ENCODE measurements around the gene TOP1. TPM values are rescaled to one million over a fixed set of nuclear protein-coding genes. Genes with fewer than 3 reads are reported as not detected.
A peak's percentile ranks its signal among the peaks of the same experiment; 100 is the strongest.
"Not testable (repeated sequence)": the region's sequence is repeated elsewhere in the genome, so short reads cannot be mapped to it uniquely, and the experiment has no call there.

Gene TOP1
- total and polyA plus RNA-seq, 3 experiments from 2014 or later, result 15.0 to 103 (median 98.5) TPM

GRCh38 chr20:41108531-41108930 lies 79.9 kb downstream of the TOP1 start:
- peaks cover 54% of the 10 kb centered on the region for H3K36me3 ChIP-seq (ENCODE audit: insufficient read depth, low read length)
- no peaks in the 10 kb centered on the region for H3K4me1 Mint-ChIP-seq
- no peaks in the 10 kb centered on the region for H3K27me3 ChIP-seq (ENCODE audit: insufficient read depth, low read length, poor library complexity, severe bottlenecking)
- H3K9me3 ChIP-seq (ENCODE audit: low read length), result no peaks in the 10 kb centered on the region
- no peaks in the 10 kb centered on the region for H3K9me3 Mint-ChIP-seq
- peaks cover 0 to 78% (median 13%) of the 10 kb centered on the region in 3 donors for H3K36me3 Mint-ChIP-seq
- H3K4me3 Mint-ChIP-seq, result no peak overlapping the region
- peak overlapping the region in 1 of 8 donors; percentile 58 for H3K27ac Mint-ChIP-seq
- H3K27me3 Mint-ChIP-seq, result no peaks in the 10 kb centered on the region
- POLR2A ChIA-PET, result interaction anchor here (1.1 kb wide), 1 partner anchor 9 kb away, joined by 3 read pairs; no protein-coding TSS in a partner anchor
- H3K27ac ChIP-seq (ENCODE audit: low read depth, low read length), result no peak overlapping the region
- H3K4me1 ChIP-seq (ENCODE audit: insufficient read depth, low read length), result no peaks in the 10 kb centered on the region
- CTCF ChIA-PET, result interaction anchor here (1.0 to 1.9 kb wide), 4 partner anchors 11 to 126 kb away, joined by 3 to 6 read pairs (median 3); no protein-coding TSS in a partner anchor
- DNase-seq, result no peak
- H3K4me3 ChIP-seq (ENCODE audit: low read length), result no peak overlapping the region

- no peaks in the 10 kb centered on the region for H3K27me3 ChIP-seq (ENCODE audit: insufficient read depth, low read length, poor library complexity, severe bottlenecking)
- peaks cover 57% of the 10 kb centered on the region for H3K36me3 ChIP-seq (ENCODE audit: insufficient read depth, low read length)
- no peaks in the 10 kb centered on the region for H3K9me3 ChIP-seq (ENCODE audit: low read length)
- POLR2A ChIA-PET, result no interaction called here
- peaks cover 0 to 76% (median 16%) of the 10 kb centered on the region in 3 donors for H3K36me3 Mint-ChIP-seq
- H3K4me1 Mint-ChIP-seq, result no peaks in the 10 kb centered on the region
- DNase-seq, result no peak
- H3K4me3 ChIP-seq (ENCODE audit: low read length), result no peak overlapping the region
- H3K4me1 ChIP-seq (ENCODE audit: insufficient read depth, low read length), result no peaks in the 10 kb centered on the region
- no peak overlapping the region for H3K27ac ChIP-seq (ENCODE audit: low read depth, low read length)
- CTCF ChIA-PET, result no interaction called here
- no peaks in the 10 kb centered on the region for H3K27me3 Mint-ChIP-seq
- no peaks in the 10 kb centered on the region for H3K9me3 Mint-ChIP-seq
- no peak overlapping the region for H3K27ac Mint-ChIP-seq
- H3K4me3 Mint-ChIP-seq, result no peak overlapping the region
Measured at GRCh38 chr20:41110012-41110411, 81.4 kb downstream of the TOP1 start.

GRCh38 chr20:41110930-41111577 lies 82.4 kb downstream of the TOP1 start:
- Histone ChIP-seq H3K27ac (ENCODE audit: low read depth, low read length) (no peak overlapping the region), H3K36me3 (ENCODE audit: insufficient read depth, low read length) (peaks cover 63% of the 10 kb centered on the region), H3K4me1 (ENCODE audit: insufficient read depth, low read length) (no peaks in the 10 kb centered on the region), H3K4me3 (ENCODE audit: low read length) (no peak overlapping the region), H3K27me3 (ENCODE audit: insufficient read depth, low read length, poor library complexity, severe bottlenecking) (no peaks in the 10 kb centered on the region), H3K9me3 (ENCODE audit: low read length) (no peaks in the 10 kb centered on the region)
- Mint-ChIP-seq H3K4me3 (no peak overlapping the region), H3K27ac (no peak overlapping the region), H3K4me1 (no peaks in the 10 kb centered on the region), H3K27me3 (no peaks in the 10 kb centered on the region), H3K9me3 (no peaks in the 10 kb centered on the region), H3K36me3 (peaks cover 0 to 83% (median 24%) of the 10 kb centered on the region in 3 donors)
- ChIA-PET POLR2A (interaction anchor here (0.5 kb wide), 1 partner anchor 114 kb away, joined by 3 read pairs; no protein-coding TSS in a partner anchor), CTCF (interaction anchor here (2.5 kb wide), 1 partner anchor 24 kb away, joined by 8 read pairs; no protein-coding TSS in a partner anchor)
- no peak for DNase-seq

- Mint-ChIP-seq H3K27ac (peak overlapping the region in 2 of 8 donors; percentile 14 to 82), H3K36me3 (peaks cover 0 to 85% (median 30%) of the 10 kb centered on the region in 3 donors), H3K4me3 (no peak overlapping the region), H3K4me1 (no peaks in the 10 kb centered on the region), H3K27me3 (no peaks in the 10 kb centered on the region), H3K9me3 (no peaks in the 10 kb centered on the region)
- H3K27ac ChIP-seq (ENCODE audit: low read depth, low read length), result no peak overlapping the region
- ChIA-PET POLR2A (interaction anchor here (0.5 kb wide), 1 partner anchor 115 kb away, joined by 3 read pairs; no protein-coding TSS in a partner anchor), CTCF (interaction anchor here (1.3 to 2.5 kb wide), 2 partner anchors 17 to 24 kb away, joined by 4 to 8 read pairs; no protein-coding TSS in a partner anchor)
- peaks cover 65% of the 10 kb centered on the region for H3K36me3 ChIP-seq (ENCODE audit: insufficient read depth, low read length)
- H3K4me3 ChIP-seq (ENCODE audit: low read length), result no peak overlapping the region
- DNase-seq, result no peak
- H3K4me1 ChIP-seq (ENCODE audit: insufficient read depth, low read length), result no peaks in the 10 kb centered on the region
- no peaks in the 10 kb centered on the region for H3K9me3 ChIP-seq (ENCODE audit: low read length)
- no peaks in the 10 kb centered on the region for H3K27me3 ChIP-seq (ENCODE audit: insufficient read depth, low read length, poor library complexity, severe bottlenecking)
Measured at GRCh38 chr20:41111578-41111951, 82.9 kb downstream of the TOP1 start.

GRCh38 chr20:41116282-41116956 lies 87.8 kb downstream of the TOP1 start:
- no peaks in the 10 kb centered on the region for H3K9me3 Mint-ChIP-seq
- no peaks in the 10 kb centered on the region for H3K4me1 ChIP-seq (ENCODE audit: insufficient read depth, low read length)
- no peak overlapping the region for H3K4me3 ChIP-seq (ENCODE audit: low read length)
- peaks cover 0 to 92% (median 36%) of the 10 kb centered on the region in 3 donors for H3K36me3 Mint-ChIP-seq
- no peaks in the 10 kb centered on the region for H3K9me3 ChIP-seq (ENCODE audit: low read length)
- POLR2A ChIA-PET, result no interaction called here
- peaks cover 65% of the 10 kb centered on the region for H3K36me3 ChIP-seq (ENCODE audit: insufficient read depth, low read length)
- DNase-seq, result no peak
- no peak overlapping the region for H3K4me3 Mint-ChIP-seq
- no peak overlapping the region for H3K27ac ChIP-seq (ENCODE audit: low read depth, low read length)
- CTCF ChIA-PET, result no interaction called here
- H3K27ac Mint-ChIP-seq, result peak overlapping the region in 1 of 8 donors; percentile 82
- H3K4me1 Mint-ChIP-seq, result peaks cover 0 to 6% (median 4%) of the 10 kb centered on the region in 3 donors
- no peaks in the 10 kb centered on the region for H3K27me3 Mint-ChIP-seq
- H3K27me3 ChIP-seq (ENCODE audit: insufficient read depth, low read length, poor library complexity, severe bottlenecking), result no peaks in the 10 kb centered on the region

- H3K9me3 Mint-ChIP-seq; H3K27ac ChIP-seq (ENCODE audit: low read depth, low read length); H3K4me3 ChIP-seq (ENCODE audit: low read length); H3K4me1 Mint-ChIP-seq; H3K27me3 ChIP-seq (ENCODE audit: insufficient read depth, low read length, poor library complexity, severe bottlenecking); H3K9me3 ChIP-seq (ENCODE audit: low read length); H3K4me1 ChIP-seq (ENCODE audit: insufficient read depth, low read length); DNase-seq; H3K4me3 Mint-ChIP-seq; H3K27me3 Mint-ChIP-seq; CTCF ChIA-PET: not testable (repeated sequence)
- POLR2A ChIA-PET, result interaction anchor here (0.9 kb wide), 1 partner anchor 9 kb away, joined by 3 read pairs; no protein-coding TSS in a partner anchor
- H3K36me3 Mint-ChIP-seq, result peaks cover 0 to 92% (median 35%) of the 10 kb centered on the region in 3 donors
- peaks cover 64% of the 10 kb centered on the region for H3K36me3 ChIP-seq (ENCODE audit: insufficient read depth, low read length)
- H3K27ac Mint-ChIP-seq, result peak overlapping the region in 4 of 8 donors; percentile 9 to 32 (median 28)
Measured at GRCh38 chr20:41118159-41118558, 89.5 kb downstream of the TOP1 start.

GRCh38 chr20:41118632-41119031 lies 90.0 kb downstream of the TOP1 start:
- CTCF ChIA-PET, result no interaction called here

More at GRCh38 chr20:41118632-41119031, 90.0 kb downstream of the TOP1 start:
- Histone ChIP-seq H3K4me3 (ENCODE audit: low read length) (no peak overlapping the region), H3K27ac (ENCODE audit: low read depth, low read length) (no peak overlapping the region), H3K27me3 (ENCODE audit: insufficient read depth, low read length, poor library complexity, severe bottlenecking) (no peaks in the 10 kb centered on the region), H3K4me1 (ENCODE audit: insufficient read depth, low read length) (no peaks in the 10 kb centered on the region), H3K36me3 (ENCODE audit: insufficient read depth, low read length) (peaks cover 63% of the 10 kb centered on the region), H3K9me3 (ENCODE audit: low read length) (no peaks in the 10 kb centered on the region)
- peak overlapping the region in 2 of 8 donors; percentile 32 to 42 for H3K27ac Mint-ChIP-seq
- peaks cover 0 to 91% (median 36%) of the 10 kb centered on the region in 3 donors for H3K36me3 Mint-ChIP-seq
- peaks cover 0 to 9% (median 7%) of the 10 kb centered on the region in 3 donors for H3K4me1 Mint-ChIP-seq
- H3K9me3 Mint-ChIP-seq, result no peaks in the 10 kb centered on the region
- POLR2A ChIA-PET, result no interaction called here
- H3K4me3 Mint-ChIP-seq, result no peak overlapping the region
- no peak for DNase-seq
- H3K27me3 Mint-ChIP-seq, result no peaks in the 10 kb centered on the region

Data from CD8-positive, alpha-beta memory T cell (primary cell).